ENCODE data around the gene ATP6V0A1.
A peak's percentile ranks its signal among the peaks of the same experiment; 100 is the strongest.
"Not testable (repeated sequence)": the region's sequence is repeated elsewhere in the genome, so short reads cannot be mapped to it uniquely, and the experiment has no call there.

The ATP6V0A1 gene

GRCh38 chr17:42520540-42520951 is 61.9 kb downstream of the ATP6V0A1 start:
- DNase-seq = peak; percentile 35

DNA sequence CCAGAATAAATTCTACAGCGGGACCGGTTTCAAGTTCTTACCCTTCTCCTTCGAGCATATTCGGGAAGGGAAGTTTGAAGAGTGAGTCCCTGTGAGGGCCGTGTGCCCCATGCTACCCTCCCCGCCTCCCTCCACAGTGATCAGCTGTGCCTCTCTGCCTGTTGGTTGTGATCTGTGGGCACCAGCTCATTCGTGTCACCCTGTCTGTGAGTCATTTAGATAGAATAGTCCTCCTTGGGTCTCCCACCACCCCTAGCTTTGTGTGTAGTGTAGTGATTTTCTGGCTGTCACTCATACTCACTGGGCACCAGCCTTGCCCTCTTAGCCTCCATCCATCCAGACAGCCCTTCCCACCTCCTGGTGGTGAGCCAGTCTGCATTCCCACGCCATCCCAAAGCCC is 62.4 kb downstream of the ATP6V0A1 start:
- DNase-seq = peak; percentile 34

DNA sequence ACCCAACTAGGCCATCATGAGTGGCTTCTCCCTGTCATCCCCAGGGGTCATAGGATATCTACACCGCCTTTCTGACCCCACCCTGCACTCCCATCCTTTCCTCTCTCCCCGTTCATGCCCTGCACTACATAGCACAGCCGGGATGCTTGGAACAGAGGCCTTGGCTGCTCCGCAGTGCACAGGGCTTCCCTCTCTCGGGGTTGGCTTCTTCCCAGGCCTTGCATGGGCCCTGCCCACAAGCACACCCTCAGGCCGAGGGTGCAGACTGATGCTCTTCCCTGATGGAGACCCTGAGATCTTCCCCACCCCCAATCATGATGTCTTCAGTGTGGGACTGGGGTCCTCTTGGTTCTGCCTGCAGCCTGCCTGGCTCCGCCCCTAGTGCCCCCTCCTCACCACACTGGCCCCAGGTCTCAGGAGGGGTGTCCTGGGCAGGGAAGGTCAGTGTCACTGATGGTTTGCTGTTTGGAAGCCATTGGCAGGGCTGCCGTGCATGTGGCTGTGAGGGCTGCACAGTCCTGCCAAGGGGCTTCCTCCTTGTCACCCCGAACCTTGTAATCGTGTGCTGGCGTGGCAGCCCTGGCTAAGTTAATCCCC is 63.1 kb downstream of the ATP6V0A1 start:
- DNase-seq = no peak

DNA sequence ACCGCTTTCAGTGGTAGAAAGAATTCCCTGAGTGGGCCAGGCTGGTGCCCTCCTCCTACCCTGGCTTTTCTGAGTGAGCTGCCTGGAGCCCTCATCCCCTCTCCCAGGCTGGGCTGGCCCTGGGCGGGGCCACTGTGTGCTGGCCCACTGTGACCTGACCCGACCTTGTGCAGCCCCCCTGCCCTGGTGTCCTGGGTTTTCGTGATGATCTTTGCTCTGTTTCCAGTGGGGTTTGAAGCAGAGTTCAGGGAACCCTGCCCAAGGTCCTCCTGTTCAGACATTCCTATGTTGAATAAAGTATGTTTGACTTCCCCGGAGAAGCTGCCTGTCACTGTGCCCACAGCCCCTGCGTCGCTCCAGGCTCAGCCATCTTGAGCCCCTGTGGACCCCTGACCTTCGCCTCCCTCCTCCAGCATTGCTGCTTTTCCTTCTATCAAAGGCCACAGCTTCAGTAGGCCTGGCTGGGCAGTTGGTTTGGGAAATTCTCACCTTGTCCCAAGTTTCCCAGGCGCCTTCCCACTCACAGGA is 63.6 kb downstream of the ATP6V0A1 start:
- DNase-seq = no peak

DNA sequence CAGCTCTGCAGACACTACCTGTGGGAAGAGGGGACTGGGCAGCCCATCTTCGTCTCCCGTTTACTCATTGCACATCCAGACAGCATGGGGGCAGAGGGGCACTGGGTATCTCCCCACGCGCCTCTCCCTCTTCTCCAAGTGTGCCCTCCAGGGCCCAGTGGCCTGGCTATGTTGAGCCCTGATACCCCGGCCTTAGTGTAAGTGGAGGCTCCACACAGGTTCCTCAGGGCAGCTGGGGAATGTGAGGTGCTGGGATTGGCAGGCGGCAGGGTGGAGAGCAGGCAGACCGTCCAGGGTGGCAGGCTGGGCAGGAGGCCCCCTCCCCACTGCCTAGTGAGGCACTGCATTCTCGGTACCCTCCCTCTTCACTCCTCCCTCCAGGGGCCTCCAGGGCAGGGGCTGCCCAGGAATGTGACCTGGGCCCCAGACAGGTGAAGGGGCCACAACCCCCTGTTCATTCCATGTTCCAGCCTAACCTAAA is 64.2 kb downstream of the ATP6V0A1 start:
- no peak for DNase-seq

GRCh38 chr17:42525221-42525620 is 66.5 kb downstream of the ATP6V0A1 start:
- DNase-seq = no peak

DNA sequence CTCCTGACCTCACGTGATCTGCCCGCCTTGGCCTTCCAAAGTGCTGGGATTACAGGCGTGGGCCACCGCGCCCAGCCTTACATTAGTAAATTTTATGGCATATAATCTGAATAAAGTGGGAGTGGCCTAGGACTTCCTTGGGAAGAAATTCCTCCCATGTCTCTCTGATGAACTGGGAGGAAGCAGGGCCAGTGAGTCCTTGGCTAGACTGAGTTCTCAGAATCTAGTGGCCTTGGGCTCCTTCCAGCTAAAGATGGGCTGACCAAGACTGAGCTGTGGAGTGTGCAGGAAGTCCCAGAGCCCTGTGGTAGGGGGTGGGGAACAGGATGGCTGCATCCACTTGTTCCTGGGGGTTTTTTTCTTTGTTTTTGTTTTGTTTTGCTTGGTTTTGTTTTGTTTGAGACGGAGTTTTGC is 67.4 kb downstream of the ATP6V0A1 start:
- DNase-seq = no peak

DNA sequence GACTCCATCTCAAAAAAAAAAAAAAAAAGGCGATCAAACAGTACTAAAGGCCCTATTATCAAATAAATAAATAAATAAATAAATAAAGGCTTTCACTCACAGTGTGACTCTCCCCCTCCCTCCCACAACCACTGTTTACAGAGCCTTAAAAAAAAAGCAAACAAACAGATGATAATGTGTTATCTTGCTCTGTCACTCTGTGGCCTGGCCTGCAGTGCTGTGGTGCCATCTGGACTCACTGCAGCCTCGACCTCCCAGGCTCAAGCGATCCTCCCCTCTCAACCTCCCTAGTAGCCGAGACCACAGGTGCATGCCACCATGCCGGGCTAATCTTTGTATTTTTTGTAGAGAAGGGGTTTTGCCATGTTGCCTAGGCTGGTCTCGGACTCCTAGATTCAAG is 69.3 kb downstream of the ATP6V0A1 start:
- no peak for DNase-seq

- DNase-seq = no peak
Measured at GRCh38 chr17:42529061-42529460, 70.4 kb downstream of the ATP6V0A1 start.

GRCh38 chr17:42530952-42531454 is 72.3 kb downstream of the ATP6V0A1 start:
- DNase-seq = no peak

- DNase-seq = peak; percentile 56
Measured at GRCh38 chr17:42531455-42532354, 73.0 kb downstream of the ATP6V0A1 start.

DNA sequence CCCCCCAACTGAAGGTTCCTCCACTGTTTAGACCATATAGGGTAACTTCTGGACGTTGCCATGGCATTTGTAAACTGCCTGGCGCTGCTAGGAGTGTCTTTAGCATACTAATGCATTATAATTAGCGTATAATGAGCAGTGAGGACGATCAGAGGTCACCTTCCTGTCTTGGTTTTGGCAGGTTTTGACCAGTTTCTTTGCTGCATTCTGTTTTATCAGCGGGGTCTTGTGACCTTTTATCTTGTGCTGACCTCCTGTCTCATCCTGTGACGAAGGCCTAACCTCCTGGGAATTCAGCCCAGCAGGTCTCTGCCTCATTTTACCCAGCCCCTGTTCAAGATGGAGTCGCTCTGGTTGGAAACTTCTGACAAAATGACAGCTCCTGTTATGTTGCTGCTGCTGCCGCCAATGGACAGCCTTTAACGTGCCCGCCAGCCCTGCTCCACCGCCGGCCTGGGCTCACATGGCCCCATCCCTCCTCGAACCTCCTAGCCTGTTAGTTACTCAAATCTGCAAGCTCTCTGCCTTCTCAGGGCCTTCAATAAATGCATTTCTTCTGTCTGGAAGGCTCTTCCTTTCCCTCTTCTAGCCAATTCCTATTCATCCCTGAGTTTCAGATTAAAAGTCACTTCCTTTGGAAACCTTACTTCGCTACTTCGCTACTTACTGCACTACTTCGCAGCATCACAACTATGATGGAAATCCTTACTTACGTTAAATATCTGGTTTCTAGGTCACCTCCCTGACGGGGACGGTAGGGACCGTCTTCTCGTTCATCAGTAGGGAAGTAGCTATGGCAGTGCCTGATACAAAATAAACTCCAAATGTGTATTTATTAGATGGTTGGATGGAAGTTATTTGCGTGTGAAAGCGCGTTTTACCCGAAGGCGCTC is 76.7 kb downstream of the ATP6V0A1 start:
- DNase-seq = no peak

DNA sequence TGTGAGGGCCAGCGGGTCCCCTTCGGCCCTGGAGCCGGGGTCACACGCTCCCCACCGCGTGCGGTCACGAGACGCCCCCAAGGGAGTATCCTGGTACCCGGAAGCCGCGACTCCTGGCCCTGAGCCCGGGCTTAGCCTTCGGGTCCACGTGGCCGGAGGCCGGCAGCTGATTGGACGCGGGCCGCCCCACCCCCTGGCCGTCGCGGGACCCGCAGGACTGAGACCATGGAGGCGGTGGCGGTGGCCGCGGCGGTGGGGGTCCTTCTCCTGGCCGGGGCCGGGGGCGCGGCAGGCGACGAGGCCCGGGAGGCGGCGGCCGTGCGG is 77.3 kb downstream of the ATP6V0A1 start, which contains the start of gene NAGLU:
Gene NAGLU, plus strand, starts transcription at position 194 of the 324 bp plus-strand sequence. Its CDS starts 32 bp downstream, at position 226.
- DNase-seq = peak; percentile 93

- peak; percentile 84 for DNase-seq
Measured at GRCh38 chr17:42536372-42537155, 77.9 kb downstream of the ATP6V0A1 start.

- DNase-seq = no peak
Measured at GRCh38 chr17:42537156-42537805, 78.6 kb downstream of the ATP6V0A1 start.

- DNase-seq = no peak
Measured at GRCh38 chr17:42537826-42538451, 79.3 kb downstream of the ATP6V0A1 start.

- no peak for DNase-seq
Measured at GRCh38 chr17:42538482-42538881, 79.8 kb downstream of the ATP6V0A1 start.

DNA sequence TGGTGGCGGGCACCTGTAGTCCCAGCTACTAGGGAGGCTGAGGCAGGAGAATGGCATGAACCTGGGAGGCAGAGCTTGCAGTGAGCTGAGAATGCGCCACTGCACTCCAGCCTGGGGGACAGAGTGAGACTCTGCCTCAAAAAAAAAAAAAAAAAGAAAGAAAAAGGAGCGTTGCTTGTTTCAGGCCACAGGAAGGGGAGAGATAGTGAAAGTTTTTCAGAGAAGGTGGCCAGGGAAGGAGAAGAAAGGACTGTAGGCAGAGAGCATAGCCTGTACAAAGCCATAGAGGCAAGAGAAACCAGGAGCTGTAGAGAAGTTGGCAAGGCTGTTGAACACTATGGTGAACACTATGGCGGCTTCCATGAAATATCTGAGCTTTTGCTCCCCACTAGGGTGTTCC is 81.9 kb downstream of the ATP6V0A1 start:
- not testable (repeated sequence) for DNase-seq

- peak; percentile 57 for DNase-seq
Measured at GRCh38 chr17:42541041-42541833, 82.6 kb downstream of the ATP6V0A1 start.

Measured in activated CD4-positive, alpha-beta T cell treated with anti-CD3 and anti-CD28 coated beads, Interleukin-2, Interleukin-6, amounts not matched to agents 100 ng/mL and 50 ng/mL, durations not matched to agents 16 hours and 8 hours (primary cell).